GM21528 (cell line): ENCODE results near the gene C19orf18.
"Not testable (repeated sequence)": the region's sequence is repeated elsewhere in the genome, so short reads cannot be mapped to it uniquely, and the experiment has no call there.

Experiments
- ATAC-seq: cut with Tn5 transposase; IDR thresholded peaks from one replicate; pipeline ENCODE4 v1.9.1; 2021; ENCODE audit warnings: mild to moderate bottlenecking, moderate library complexity; ENCODE audit not compliant: unreplicated experiment, low FRiP score

Gene C19orf18

GRCh38 chr19:57974434-57974833 is at the start of gene C19orf18:
Gene C19orf18, minus strand, starts transcription at chr19:57974534. Its CDS starts 102 bp downstream, at chr19:57974432.
- ATAC-seq: no peak

- no peak for ATAC-seq
Measured at GRCh38 chr19:58022283-58022660, 47.9 kb upstream of the C19orf18 start.

- no peak for ATAC-seq
Measured at GRCh38 chr19:58021541-58022282, 47.4 kb upstream of the C19orf18 start.

GRCh38 chr19:58020129-58020528 is 45.8 kb upstream of the C19orf18 start:
- no peak for ATAC-seq

- no peak for ATAC-seq
Measured at GRCh38 chr19:58014141-58014540, 39.8 kb upstream of the C19orf18 start.

- no peak for ATAC-seq
Measured at GRCh38 chr19:58010507-58010906, 36.2 kb upstream of the C19orf18 start.

GRCh38 chr19:58009666-58010301 is 35.5 kb upstream of the C19orf18 start:
- ATAC-seq: no peak

GRCh38 chr19:58009301-58009665 is 34.9 kb upstream of the C19orf18 start:
- ATAC-seq: no peak

GRCh38 chr19:58008877-58009276 is 34.5 kb upstream of the C19orf18 start:
- not testable (repeated sequence) for ATAC-seq

- ATAC-seq: no peak
Measured at GRCh38 chr19:58007285-58007684, 33.0 kb upstream of the C19orf18 start.

- ATAC-seq: no peak
Measured at GRCh38 chr19:58003174-58003828, 29.0 kb upstream of the C19orf18 start.

- peak; percentile 92 for ATAC-seq
Measured at GRCh38 chr19:58002384-58003173, 28.2 kb upstream of the C19orf18 start, which contains the start of gene ZNF606. Gene ZNF606, minus strand, starts transcription at chr19:58002820. Its CDS starts 1,501 bp downstream, at chr19:58001319.

GRCh38 chr19:58001895-58002369 is 27.6 kb upstream of the C19orf18 start:
- ATAC-seq: peak; percentile 3

- ATAC-seq: no peak
Measured at GRCh38 chr19:58000677-58001076, 26.3 kb upstream of the C19orf18 start.

- ATAC-seq: no peak
Measured at GRCh38 chr19:57992841-57993240, 18.5 kb upstream of the C19orf18 start.

GRCh38 chr19:57978586-57979289 is 4.4 kb upstream of the C19orf18 start:
- no peak for ATAC-seq

- ATAC-seq: no peak
Measured at GRCh38 chr19:57964761-57965160, 9.6 kb downstream of the C19orf18 start.

- no peak for ATAC-seq
Measured at GRCh38 chr19:57961785-57962184, 12.5 kb downstream of the C19orf18 start.

GRCh38 chr19:57954996-57955395 is 19.3 kb downstream of the C19orf18 start:
- ATAC-seq: no peak

- no peak for ATAC-seq
Measured at GRCh38 chr19:57949702-57950101, 24.6 kb downstream of the C19orf18 start.
